DMS53 treated with DMSO at 0.1 percent for 48 hours (cell line): ENCODE data around the gene ASB10.

Experiments used
- DNase-seq: peaks from one replicate; lab custom pipeline; 2025; ENCODE audit not compliant: unreplicated experiment; lab: John Stamatoyannopoulos, UW

The ASB10 gene

GRCh38 chr7:151125846-151126481 is 61.1 kb downstream of the ASB10 start:
- no peak for DNase-seq
